ENCODE data around the gene RIN1. TPM values are rescaled to one million over a fixed set of nuclear protein-coding genes. Genes with fewer than 3 reads are reported as not detected.
A peak's percentile ranks its signal among the peaks of the same experiment; 100 is the strongest.

Gene RIN1
- polyA plus RNA-seq, 1 donor = 12.1 TPM

DNA sequence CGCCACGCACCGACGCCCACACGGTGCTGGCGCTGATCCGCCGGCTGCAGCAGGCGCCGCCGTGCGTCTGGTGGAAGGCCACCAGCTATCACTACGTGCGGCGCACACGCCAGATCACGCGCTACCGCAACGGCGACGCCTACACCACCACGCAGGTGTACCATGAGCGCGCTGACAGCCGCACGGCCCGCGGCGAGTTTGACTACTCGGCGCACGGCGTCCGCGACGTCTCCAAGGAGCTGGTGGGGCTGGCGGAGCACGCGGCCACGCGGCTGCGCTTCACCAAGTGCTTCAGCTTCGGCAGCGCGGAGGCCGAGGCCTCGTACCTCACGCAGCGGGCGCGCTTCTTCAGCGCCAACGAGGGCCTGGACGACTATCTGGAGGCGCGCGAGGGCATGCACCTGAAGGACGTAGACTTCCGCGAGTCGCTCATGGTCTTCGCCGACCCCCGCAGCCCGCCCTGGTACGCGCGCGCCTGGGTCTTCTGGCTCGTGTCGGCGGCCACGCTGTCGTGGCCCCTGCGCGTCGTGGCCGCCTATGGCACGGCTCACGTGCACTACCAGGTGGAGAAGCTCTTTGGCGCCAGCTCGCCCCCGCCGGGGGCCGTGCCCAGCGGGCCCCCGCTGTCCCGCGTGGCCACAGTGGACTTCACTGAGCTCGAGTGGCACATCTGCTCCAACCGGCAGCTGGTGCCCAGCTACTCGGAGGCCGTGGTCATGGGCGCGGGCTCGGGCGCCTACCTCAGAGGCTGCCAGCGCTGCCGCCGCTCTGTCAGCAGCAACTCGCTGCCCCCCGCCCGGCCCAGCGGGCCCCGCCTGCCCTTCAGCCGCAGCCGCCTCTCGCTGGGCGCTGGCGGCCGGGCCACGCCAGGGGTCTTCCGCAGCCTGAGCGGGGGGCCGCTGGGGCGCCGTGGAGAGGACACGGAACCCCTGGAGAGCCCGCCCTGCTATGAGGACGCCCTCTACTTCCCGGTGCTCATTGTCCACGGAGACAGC is 41.3 kb downstream of the RIN1 start:
- DNase-seq (ENCODE audit: low read depth) = no peak

DNA sequence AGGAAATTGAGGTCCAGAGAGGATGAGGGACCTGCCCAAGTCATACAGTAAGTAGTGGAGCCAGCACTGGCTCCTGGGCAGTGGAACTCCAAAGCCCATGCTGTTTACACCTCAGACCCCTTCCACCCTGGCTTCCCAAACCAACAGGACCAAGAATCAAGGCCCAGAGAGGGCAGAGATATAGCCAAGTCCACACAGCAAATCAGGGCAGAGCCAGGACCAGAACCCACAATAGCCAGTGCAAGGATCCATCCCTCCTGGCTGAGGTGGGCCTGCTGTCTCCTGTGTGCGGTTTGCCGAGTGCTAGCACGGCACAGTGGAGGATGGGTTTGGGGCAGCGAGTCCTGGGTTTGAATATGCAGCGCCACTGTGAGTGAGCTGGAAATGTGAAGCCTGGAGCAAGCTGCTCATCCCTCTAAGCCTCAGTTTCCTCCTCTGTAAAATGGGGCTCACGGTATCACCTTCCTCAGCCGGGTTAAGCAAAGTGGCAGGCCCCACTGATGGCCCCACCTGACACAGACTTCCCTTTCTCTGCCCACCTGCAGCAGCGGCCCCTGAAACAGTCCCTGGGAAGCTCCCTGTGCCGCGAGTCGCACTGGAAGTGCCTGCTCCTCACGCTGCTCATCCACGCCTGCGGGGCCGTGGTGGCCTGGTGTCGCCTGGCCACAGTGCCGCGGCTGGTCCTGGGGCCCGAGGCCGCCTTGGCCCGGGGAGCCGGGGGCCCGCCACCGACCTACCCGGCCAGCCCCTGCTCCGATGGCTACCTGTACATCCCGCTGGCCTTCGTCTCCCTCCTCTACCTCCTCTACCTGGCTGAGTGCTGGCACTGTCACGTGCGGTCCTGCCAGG is 42.2 kb downstream of the RIN1 start:
- no peak for DNase-seq (ENCODE audit: low read depth)

- DNase-seq (ENCODE audit: low read depth) = no peak
Observed at GRCh38 chr11:66293352-66293751, 42.9 kb downstream of the RIN1 start.

- DNase-seq (ENCODE audit: low read depth) = no peak
Observed at GRCh38 chr11:66292543-66293332, 43.5 kb downstream of the RIN1 start.

- DNase-seq (ENCODE audit: low read depth) = no peak
Observed at GRCh38 chr11:66291706-66292542, 44.3 kb downstream of the RIN1 start, which contains the start of gene TMEM151A. Gene TMEM151A (plus strand): TSS chr11:66291894. CDS start chr11:66292014, 120 bp downstream.

- no peak for DNase-seq (ENCODE audit: low read depth)
Observed at GRCh38 chr11:66291303-66291705, 44.9 kb downstream of the RIN1 start.

- DNase-seq (ENCODE audit: low read depth) = no peak
Observed at GRCh38 chr11:66290330-66290621, 46.0 kb downstream of the RIN1 start.

DNA sequence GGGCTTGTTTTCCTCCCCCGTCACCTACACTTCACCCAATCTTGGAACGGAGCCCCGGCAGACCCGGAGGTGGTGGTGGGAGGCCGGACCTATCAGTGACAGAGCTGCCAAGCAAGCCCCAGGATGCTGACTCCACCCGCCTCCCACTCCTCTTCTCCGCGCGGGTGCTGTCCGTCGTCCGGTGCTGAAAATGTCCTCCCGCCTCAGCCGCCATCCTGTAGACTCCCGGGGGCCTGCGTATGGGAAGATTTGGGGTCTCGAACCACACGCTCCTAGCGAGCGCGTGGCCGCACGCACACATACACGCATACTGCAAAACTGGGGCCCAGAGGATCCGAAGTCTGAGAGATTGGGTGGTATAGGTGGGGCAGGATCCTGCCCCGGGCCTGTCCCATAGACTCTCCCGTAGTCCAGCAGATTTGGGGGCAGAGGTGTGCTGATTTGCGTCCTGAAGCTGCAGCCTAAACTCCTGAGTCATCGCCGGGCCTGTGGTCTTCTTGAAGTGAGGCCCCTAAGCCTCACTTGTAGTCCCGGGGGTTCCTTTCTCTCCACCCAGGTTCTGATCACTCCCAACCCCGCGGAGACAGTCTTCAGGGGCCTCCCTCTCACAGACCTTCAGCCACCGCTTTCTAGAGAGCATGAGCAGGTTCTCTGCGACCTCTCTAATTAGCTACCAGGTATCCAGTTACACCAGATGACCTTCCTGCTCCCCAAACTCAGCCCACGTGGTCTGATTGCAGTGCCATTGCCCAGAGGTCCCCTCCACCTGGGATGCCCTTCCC is 46.5 kb downstream of the RIN1 start:
- DNase-seq (ENCODE audit: low read depth) = peak; percentile 36

DNA sequence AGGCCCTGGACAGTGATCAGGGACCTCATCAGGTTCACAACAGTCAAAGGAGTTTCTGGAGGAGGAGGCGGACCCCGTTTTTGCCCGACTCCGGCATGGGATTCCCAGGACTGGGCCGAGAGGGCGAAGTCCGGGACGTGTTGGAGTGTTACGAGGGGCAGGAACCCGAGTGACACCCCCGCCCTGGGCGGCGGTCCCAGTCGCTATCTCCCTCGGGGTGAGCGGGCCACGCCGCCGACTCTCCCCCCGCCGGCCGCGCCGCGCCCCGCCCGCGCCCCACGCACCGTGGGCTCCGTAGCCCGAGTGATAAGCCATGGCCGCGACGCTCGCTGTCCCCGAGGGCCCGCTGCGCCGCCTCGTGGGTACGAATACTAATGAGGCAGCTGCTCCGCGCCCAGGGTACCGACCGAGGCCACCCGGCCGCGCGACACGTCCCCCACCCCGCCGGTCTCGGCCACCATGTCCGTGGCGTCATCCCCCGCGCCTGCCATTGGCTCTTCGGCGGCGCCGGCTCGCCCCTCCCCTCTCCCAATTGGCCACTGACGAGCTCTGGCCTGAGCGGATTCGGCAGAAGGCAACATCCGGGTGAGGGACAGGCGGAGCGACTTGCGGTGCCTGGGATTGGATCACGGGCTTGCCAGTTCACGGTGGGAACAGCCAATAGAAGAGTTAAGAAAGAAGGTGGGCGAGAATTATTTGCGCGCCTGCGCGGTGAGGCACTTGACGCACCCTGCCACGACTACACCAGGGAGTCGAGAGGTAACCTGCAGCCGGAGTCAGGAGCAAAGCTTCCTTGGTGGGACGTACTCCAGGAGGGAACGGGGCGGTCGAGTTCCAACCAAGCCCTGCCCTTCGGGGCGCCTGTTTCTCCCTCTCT is 47.3 kb downstream of the RIN1 start, which contains the start of gene YIF1A:
YIF1A (minus strand) TSS at position 473 of the 877 bp plus-strand sequence; CDS start at position 315, 158 bp downstream.
- peak; percentile 99 for DNase-seq (ENCODE audit: low read depth)

DNA sequence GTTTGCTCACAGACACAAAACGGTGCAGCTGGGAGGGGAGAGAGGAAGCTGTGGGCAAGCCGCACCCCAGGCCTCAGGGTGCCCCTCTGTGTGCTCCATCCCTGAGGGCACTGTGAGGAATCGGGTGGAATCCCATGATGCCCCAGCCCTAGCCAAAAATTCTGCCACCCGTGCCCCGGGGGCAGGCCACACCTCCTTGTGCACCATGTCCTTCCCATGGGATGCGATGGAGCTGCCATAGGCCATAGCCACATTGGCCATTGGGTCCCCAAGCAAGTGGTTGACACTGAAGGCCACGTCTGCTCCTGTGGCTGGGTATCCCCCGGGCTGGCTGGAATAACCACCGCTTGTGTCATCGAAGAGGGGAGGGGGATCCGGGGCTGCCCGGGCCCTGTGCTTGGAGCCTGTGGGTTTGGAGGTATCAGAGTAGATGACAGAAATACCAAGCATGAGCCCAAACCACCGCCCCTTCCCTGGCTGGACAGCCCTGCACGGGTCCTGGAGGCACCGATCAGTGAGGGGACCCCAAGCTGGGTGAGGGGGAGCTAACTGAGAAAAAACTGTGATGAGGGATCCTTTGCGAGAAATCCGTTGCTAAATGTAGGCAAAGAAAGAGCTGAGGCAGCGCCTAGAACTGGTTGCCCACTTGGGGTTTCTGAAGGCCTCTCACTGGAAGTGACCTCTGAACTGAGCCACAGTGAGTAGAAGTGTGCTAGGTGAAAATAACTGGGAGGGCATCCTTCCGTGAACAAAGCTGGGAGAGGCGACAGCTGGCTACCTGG is 48.2 kb downstream of the RIN1 start:
- no peak for DNase-seq (ENCODE audit: low read depth)

DNA sequence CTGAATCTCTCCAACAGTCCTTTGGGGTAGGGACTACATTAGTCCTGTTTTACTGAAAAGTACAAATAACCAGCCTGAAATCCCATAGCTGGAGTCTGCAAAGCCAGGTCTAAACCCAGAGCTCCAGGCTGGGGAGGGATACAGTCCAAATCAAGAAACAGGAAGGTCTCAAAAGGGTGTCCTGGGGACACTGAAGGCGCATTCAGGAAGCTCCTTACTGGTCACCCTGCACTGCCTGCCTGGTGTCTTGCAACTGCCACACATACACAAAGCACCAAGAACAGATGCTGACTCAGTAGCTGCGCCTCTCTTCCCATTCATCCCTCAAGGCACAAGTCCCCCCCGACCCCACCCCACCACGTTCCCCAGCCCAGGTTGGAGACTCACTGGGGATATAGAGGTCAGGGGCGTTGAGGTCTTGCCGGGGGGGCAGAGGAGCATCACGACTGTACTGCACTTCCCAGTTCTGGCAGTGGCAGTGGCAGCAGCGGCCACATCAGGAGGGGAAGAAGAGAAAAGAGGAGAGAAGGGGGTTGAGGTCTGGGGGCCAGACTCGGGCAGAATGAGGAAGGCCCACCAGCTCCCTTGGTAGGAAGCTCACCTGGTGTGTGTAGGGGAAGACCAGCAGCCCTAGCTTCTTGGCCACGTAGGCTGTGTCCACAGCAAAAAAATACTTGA is 48.9 kb downstream of the RIN1 start:
- DNase-seq (ENCODE audit: low read depth) = no peak

GRCh38 chr11:66286699-66287098 is 49.5 kb downstream of the RIN1 start:
- DNase-seq (ENCODE audit: low read depth) = no peak

GRCh38 chr11:66285250-66285947 is 50.8 kb downstream of the RIN1 start:
- DNase-seq (ENCODE audit: low read depth) = no peak

DNA sequence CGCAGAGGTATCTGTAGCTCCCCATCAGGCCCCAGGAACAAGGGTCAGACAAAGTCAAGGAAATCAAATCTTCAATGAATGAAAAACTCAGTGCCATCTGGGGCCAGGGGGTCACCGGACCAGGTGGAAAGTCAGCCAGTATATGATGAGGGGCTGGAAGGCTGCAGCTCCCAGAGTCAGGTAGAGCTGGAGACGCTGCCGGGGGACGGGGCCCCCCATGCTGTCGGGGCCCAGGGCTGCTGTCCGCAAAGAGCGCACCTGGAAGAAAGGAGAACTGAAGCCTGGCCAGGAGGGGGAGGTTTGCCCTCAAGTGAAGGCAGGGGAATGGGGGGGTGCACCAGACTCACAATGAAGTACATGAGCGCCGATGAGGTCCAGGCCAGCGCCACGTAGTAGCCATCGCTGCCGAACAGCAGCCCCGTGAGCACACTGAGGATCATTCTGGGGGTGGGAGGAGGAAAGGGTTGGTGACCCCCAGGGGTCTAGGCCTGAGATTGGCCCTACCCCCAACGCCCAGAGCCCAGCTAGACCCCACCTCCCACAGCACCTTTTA is 51.6 kb downstream of the RIN1 start:
- no peak for DNase-seq (ENCODE audit: low read depth)

DNA sequence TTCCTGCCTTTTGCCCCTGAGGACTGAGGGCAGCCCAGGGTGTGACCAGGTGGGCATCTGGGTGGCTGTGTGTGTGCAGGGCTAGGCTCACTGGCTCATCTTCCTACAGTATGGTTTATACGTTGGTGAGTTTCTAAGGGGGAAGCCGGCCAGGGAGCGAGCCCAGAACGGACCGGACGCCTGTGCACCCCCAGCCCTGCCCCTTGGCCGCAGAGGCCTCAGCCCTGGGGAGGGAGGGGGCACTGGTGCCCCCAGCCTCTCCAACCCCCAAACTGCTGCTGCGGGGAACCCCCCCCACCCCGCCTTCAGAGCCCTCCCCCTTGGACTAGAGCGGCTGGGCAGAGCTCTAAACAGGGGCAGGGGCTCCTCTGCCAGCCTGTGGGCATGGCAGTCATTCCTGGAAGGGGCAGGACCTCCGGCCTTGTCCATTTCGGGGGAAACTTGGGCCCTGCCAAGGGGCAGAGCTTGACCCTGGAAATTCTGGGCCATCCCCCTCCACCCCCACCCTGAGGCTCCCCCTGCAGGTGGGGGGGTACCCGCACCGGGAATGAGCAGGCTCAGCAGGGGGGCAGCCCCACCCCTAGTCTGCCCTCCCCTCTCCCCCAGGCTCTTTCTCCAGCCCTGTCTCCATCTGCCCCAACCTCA is 52.7 kb downstream of the RIN1 start:
- DNase-seq (ENCODE audit: low read depth) = no peak

Measured in forelimb muscle (tissue), 1 donor.